Stimulated activated CD4-positive, alpha-beta T cell treated with anti-CD3 and anti-CD28 coated beads, Interleukin-15, amount 100 ng/mL, for 1 hour (primary cell): Measurements from ENCODE around the gene KCTD7.
"Not testable (repeated sequence)": the region's sequence is repeated elsewhere in the genome, so short reads cannot be mapped to it uniquely, and the experiment has no call there.

Source experiments
- DNase-seq, 2 donors: peaks; one replicate each; pipeline ENCODE4 v3.0.0-alpha.2; 2020; ENCODE audit warnings: low read depth in 1 of 2, low spot score in 1 of 2

The KCTD7 gene

DNA sequence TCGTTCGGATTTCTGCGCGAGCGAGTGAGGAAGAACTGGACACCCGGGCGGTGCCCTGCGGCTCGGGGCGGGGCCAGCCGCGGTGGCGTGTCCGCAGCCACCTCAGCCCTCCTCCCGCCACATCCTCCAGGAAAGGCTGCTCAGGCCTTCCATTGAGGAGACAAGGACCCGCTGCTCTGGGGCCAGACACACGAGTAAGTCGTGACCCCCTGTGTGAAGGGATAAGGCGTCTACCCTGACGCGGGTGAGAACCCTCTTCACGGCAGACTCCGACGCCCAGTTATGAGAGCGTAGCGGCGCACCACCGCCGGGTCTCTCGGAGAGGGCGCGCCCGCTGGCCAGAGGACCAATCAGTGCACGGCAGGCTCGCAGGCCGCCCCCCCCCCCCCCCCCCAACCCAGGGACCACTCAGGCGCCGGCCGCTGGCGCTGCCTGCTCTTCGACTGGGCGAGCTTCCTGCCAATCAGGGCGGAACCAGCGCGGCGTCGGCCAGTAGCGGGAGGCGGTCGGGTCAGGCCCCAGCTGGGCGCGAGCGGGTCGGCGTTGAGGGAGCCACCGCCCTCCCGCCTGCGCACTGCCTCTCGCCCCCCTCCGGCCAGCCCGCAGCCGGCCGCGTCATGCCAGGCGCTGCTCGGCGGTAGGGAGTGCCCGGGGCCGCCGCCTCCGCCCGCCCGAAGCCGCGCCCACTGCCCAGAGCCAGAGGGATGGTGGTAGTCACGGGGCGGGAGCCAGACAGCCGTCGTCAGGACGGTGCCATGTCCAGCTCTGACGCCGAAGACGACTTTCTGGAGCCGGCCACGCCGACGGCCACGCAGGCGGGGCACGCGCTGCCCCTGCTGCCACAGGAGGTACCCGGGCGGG is at the start of gene KCTD7:
Gene KCTD7 (plus strand): TSS at position 521 of the 861 bp plus-strand sequence. CDS start 184 bp downstream, at position 705.
- DNase-seq: peak; percentile 86 to 90

DNA sequence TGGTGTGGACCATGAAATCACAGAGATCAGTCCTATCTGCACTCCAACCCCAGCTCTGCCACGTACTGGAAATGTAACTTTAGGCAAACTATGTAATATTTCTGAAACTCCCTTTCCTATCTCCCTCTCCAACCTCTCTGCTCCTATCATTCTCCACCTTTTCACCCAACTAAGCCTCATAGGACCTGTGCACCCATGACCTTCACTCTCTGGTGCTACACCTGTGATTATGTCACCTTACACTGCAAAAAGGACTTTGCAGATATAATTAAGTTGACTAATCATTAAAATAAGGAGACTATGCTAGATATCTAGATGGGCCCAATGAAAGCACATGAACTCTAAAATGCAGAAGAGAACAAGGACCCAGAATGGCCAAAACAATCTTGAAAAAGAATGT is 48.3 kb upstream of the KCTD7 start:
- DNase-seq: not testable (repeated sequence)

DNA sequence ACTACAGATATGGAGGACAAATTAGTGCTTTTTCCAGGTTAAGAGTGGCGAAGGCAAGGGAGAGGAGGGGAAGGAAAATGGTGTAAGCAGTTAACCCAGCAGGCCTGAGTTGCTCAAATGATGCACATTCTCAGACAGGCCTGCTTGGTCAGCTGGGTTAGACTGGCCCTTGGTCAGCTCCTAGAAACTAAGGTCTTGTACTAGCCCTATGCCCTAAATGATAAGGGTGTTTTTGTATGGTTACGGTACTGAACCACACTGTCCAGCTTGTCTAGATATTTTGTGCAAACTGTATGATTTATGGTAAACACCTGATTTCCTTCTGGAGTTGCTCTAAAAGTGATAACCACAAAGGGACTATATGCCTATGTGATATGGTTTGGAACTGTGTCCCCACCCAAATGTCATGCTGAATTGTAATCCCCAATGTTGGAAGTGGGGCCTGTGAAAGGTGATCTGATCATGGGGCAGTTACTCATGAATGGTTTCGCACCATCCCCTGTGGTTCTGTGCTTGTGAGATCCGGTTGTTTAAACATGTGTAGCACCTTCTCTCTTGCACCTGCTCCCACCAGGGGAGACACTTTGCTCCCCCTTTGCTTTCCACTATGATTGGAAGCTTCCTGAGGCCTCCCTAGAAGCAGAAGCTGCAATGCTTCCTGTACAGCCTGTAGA is 45.7 kb upstream of the KCTD7 start:
- not testable (repeated sequence) for DNase-seq

DNA sequence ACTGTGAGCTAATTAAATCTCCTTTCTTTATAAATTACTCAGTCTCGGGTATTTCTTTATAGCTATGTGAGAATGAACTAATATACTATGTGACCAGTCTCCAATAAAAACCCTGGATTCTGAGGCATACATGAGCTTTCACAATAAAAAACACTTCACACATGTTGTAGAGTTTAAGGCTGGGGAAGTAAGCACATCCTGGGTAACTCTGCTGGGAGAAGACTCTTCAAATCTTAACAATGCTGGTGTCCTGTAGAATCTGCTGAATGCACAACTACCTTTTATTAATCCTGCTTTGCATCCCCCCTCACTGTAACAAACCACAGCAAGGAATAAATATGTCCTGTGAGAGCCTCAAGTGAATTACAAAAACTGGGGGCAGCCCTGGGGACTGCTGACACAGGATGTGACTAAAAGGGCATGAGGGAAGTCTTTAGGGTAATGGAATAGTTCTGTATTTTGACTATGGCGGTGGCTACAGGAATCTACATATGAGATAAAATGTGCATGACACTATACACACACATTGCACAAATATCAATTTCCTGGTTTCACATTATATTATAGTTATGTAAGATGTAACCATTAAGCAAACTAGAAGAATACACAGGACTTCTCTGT is 45.1 kb upstream of the KCTD7 start:
- no peak for DNase-seq

DNA sequence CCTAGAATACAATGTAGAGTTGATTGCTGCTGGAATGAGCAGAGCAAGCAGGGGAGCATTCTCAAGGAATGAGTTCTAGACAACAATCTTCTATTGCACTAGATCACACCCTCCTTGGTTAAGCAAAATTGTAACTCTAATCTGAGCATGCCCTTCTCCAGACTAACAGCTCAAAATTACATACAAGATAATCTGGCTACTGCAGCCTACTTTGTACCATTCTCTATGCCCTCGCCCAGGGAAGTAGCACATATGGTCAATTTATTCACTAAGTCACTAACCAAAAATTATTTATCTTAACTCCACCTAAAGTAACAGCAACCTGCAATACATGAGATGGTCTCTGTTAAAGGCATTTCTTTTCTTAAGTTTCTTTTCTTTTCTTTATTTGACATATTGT is 42.5 kb upstream of the KCTD7 start:
- DNase-seq: no peak

DNA sequence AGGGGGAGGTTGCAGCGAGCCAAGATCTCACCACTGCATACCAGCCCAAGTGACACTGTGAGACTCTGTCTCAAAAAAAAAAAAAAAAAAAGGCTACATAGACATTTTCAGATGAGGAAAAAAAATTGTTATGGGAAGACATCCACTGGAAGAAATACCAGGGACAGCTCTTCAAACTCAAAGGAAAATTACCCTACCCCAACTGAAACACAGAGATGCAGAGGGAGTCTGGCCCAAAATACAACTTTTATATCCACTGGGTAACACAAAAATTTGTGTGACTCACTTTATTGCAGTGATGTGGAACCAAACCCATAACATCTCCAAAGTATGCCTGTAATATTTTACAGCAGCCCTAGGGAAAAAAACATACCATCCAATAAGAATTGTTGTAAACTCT is 40.5 kb upstream of the KCTD7 start:
- not testable (repeated sequence) for DNase-seq

DNA sequence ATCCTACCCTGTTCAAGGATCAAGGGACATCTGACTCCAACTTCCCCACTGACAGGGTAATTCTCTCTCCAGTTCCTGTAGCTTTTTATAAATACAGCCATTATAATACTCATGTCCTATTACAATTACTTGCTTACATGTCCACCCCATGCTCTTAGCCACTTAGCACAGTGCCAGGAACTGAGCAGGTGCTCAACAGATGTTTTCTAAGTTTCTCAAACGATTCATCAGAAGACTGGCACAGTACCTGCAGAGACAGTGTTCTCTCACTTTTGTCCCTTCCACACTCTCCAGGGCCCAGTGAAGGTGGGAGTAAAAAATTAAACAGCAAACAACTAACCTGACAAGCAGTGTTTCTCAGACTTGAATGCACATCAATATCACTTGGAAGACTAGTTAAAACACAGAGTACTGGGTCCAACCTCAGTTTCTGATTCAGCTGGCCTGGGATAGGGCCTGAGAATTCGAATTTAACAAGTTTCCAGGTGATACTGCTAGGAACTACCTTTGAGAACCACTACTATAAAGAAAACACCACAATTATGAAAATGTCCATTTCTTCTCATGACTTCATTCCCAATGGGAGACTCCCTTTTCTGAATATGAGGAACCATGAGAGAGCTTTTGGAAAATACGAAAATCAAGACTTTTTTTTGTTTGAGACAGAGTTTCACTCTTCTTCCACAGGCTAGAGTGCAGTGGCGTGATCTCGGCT is 39.7 kb upstream of the KCTD7 start:
- not testable (repeated sequence) for DNase-seq

DNA sequence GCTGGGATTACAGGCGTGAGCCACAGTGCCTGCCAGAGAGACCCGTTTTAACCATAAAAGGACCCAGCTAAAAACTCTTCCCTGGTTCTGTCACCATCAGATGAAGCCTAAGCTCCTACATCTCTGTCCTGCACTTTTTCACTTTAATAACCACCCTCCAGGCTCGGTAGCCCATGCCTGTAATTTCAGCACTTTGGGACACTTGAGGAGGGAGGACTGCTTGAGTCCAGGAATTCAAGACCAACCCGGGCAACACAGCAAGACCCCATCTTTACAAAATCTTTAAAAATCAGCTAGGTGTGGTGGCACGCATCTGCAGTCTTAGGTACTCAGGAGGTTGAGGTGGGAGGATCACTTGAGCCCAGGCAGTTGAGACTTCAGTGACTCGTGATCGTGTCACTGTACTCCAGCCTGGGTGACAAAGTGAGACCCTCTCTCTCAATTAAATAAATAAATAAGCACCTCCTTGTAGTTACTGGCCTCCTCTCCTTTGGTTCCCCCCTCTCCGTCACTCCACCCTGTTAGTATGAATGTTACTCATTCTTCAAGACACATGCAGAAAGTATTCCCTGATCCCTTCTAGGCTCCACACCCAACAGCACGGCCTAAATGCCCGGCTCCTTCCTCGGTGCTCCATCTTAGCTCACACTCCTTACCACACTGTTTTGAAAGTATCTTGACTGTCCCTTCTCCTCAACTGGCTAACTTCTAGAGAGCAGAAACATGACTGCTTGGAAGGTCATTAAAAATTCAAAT is 38.2 kb upstream of the KCTD7 start:
- not testable (repeated sequence) for DNase-seq

DNA sequence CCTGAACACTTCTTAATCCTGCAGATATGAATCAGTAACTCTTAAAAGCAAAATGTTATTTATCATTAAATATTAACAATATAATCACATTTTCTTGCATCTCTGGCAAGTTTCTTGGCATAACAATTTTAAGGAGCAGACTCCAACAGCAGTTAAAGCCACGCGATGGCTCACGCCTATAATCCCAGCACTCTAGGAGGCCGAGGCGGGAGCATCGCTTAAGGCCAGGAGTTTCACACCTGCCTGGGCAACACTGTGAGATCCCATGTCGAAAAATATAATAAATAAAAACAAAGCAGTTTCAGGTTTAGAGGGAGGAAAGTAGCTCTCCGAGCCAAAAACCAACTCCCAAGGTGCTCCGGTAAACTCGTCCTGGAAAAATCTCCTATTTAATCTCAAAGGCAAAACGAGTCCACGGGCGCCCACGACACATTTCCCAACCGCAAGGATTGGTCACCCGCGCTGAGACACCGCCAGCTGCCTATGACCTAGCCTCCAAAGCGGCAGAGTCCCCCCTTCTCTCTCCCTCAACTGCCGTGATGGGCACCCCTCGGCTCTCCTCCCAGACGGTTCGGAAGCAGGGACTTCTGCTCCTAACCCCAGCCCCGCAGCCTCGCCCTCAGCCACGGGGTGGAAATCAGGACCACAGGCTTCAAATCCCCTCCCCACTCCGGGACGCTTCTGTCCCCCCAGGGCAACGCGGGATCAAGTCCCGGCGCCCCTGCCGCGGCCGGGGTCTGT is 37.5 kb upstream of the KCTD7 start:
- not testable (repeated sequence) for DNase-seq

DNA sequence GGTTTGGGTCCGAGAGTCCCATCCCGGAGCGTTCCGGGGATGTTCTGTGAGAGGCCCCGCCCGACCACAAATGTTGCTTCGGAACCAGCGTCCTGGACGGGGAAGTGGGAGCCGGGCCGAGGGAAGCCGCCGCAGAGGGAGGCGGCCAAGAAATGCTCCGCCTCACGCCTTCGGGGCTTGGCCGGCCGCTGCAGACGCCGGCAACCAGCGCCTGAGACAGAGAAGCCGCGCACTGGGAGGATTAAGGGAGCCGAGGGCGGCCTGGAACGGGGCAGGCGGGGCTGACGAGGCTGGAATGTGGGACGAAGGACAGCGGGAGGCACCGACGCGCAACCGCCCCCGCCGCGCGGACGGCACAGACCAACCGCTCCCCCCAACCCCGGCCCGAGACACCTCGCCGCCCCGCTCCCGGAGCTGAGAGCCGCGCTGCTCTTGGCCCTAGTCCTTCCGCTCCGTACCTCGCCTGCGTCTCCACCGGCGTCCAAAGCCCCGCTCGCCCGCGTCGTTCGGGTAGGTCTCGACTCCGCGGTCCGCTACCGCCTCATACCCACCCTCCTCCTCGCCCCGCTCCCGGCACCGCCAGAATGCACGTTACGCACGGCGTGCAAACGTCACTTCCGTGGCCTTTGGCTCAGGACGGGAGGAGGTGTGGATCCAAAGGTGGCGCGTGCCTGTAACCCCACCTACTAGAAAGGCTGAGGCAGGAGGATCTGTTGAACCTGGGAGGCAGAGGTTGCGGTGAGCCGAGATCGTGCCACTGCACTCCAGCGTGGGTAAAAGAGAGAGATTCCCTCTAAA is 36.7 kb upstream of the KCTD7 start:
- peak; percentile 67 to 80 for DNase-seq

DNA sequence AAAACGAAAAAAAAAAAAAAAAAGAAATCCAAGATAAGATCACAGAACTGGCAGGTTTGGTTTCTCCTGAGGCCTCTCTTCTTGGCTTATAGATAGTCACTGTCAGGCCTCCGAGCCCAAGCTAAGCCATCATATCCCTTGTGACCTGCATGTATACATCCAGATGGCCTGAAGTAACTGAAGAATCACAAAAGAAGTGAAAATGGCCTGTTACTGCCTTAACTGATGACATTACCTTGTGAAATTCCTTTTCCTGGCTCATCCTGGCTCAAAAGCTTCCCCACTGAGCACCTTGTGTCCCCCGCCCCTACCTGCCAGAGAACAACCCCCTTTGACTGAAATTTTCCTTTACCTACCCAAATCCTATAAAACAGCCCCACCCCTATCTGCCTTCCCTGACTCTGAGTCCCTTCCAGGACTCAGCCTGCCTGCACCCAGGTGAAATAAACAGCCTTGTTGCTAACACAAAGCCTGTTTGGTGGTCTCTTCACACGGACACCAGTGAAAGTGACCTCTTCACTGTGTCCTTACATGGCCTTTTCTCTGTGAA is 36.0 kb upstream of the KCTD7 start:
- DNase-seq: not testable (repeated sequence)

DNA sequence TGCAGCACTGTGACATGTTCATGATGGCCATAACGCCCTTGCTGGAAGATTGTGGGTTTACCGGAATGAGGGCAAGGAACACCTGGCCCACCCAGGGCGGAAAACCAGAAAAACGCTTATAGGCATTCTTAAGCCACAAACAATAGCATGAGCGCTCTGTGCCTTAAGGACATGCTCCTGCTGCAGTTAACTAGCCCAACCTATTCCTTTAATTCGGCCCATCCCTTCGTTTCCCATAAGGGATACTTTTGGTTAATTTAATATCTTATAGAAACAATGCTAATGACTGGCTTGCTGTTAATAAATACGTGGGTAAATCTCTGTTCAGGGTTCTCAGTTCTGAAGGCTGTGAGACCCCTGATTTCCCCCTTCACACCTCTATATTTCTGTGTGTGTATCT is 34.6 kb upstream of the KCTD7 start:
- DNase-seq: not testable (repeated sequence)

DNA sequence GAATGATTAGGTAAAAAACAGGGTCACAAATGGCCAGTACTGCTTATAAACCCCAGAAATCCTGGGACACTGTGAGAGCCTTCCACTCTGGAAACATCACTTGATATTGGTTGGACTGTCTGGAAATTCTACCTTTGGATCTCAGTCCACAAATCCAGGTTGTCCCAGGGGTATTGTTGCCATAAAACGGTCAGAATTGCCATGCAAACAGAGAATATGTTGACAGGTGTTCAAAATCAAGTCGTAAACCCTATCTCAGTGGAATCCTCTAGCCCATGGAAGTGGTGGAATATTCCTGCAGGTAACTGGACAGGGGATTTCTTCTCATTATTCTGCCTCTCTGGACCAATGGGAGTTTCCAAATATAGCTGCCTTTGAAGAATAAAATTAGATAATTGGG is 31.2 kb upstream of the KCTD7 start:
- no peak for DNase-seq

DNA sequence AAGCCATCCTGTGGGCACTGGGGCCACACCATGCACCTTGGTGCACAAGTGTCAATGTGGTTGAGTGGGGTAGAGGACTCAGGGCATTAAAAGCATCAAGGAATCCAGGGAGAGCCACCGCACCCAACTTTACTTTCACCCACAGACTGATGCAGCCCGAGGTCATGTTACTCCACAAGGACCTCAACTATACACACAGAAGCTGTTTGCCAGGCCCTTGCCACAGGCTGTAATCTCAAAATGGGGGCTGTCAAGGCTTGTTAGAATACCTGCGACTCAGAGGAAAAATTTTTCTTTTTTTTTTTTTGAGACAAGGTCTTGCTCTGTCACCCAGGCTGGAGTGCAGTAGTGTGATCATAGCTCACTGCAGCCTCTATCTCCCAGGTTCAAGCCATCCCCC is 26.5 kb upstream of the KCTD7 start:
- no peak for DNase-seq

DNA sequence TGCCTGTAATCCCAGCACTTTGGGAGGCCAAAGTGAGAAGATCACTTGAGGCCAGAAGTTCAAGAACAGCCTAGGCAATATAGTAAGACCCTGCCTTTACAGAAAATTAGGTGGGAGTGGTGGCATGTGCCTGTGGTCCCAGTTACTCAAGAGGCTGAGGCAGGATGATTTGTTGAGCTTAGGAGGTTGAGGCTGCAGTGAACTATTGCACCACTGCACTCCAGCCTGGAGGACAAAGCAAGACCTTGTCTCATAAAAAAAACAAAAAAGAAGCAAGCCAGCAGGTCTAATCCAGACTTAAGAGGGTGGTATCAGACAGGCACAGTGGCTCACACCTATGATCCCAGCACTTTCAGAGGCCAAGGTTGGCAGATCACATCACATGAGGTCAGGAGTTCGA is 24.5 kb upstream of the KCTD7 start:
- DNase-seq: no peak

DNA sequence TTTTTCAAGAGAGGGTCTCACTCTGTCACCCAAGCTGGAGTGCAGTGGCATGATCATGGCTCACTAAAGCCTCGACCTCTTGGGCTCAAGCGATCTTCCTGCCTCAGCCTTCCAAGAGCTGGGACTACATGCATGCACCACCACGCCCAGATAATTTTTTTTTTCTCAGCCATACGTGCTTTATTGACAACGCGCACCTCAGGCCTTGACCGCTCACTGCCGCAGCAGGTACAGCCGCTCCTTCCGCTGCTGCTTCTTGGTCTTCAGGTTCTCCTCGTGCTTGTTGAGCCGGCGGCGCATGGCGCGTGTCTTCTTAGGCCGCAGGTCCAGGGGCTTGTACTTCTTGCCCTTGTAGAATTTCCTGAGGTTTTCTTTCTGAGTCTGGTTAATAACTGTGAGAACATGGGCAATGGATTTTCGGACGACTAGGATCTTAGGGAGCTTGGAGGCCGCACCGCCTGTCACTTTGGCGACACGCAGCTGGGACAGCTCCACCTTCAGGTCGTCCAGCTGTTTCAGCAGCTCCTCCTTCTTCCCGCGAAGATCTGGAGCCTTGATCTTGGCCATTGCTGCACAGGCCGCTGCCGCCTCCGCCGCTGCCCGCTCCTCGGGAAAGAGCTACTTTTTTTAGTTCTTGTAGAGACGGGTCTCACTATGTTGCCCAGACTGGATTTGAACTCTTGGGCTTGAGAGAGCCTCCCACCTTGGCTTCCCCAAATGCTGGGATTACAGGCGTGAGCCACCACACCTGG is 22.0 kb upstream of the KCTD7 start:
- DNase-seq: not testable (repeated sequence)

DNA sequence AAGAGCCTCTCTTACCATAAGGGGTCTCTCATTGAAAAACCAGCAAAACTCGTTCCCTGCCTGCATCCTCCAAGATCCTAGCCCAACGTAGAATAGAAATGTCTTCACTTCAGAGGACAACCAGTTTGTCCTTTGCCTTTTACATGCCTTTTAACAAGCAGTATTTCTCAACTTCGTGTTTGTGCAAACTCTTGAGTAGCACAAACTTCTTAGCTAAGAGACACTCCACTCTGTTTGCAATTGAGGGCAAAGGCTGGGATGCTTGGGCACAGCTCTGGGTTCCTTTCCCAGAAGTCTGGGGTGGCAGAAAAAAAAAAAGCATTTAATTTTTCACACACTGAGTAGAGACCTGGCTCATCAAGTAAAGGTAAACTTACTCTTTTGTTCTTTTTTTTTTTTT is 19.5 kb upstream of the KCTD7 start:
- DNase-seq: no peak

DNA sequence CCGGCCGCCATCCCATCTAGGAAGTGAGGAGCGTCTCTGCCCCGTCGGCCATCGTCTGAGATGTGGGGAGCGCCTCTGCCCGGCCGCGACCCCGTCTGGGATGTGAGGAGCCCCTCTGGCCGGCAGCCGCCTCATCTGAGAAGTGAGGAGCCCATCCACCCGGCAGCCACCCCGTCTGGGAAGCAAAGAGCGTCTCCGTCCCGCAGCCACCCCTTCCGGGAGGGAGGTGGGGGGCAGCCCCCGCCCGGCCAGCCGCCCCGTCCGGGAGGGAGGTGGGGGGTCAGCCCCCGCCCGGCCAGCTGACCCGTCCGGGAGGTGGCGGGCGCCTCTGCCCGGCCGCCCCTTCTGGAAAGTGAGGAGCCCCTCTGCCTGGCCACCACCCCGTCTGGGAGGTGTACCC is 14.1 kb upstream of the KCTD7 start:
- DNase-seq: not testable (repeated sequence)
